GM23338 (cell line): ENCODE data around the gene CENPO. TPM values are rescaled to one million over a fixed set of nuclear protein-coding genes. Genes with fewer than 3 reads are reported as not detected.

Experiments
- ATAC-seq: fragments of 200-7000 bp; cut with Tn5 transposase; 3 replicates; pipeline ENCODE4 v1.9.1; 2020
- DNase-seq: peaks from one replicate; pipeline ENCODE4 v3.0.0-alpha.2; 2015; ENCODE audit warnings: low spot score
- H2AFZ ChIP-seq: fragments of 200-600 bp; sonication (generic); 2 replicates; pipeline ENCODE4 v1.8.0; 2016; ENCODE audit warnings: antibody characterized with exemption, mild to moderate bottlenecking, moderate library complexity
- H3F3A ChIP-seq: fragments of 200-600 bp; sonication (generic); replicated peaks from 2 replicates; pipeline ENCODE4 v1.8.0; 2017; ENCODE audit warnings: antibody characterized with exemption, mixed run types, low read depth
- H3K27ac ChIP-seq: fragments of 200-600 bp; sonication (generic); 2 replicates; pipeline ENCODE4 v1.6.1; 2016; ENCODE audit warnings: low read depth
- H3K27me3 ChIP-seq: fragments of 200-600 bp; sonication (generic); 2 replicates; pipeline ENCODE4 v1.8.0; 2016; ENCODE audit warnings: mild to moderate bottlenecking, mixed run types, moderate library complexity; ENCODE audit not compliant: insufficient read depth
- H3K36me3 ChIP-seq: fragments of 200-600 bp; sonication (generic); 2 replicates; pipeline ENCODE4 v1.8.0; 2016; ENCODE audit warnings: mild to moderate bottlenecking; ENCODE audit not compliant: insufficient read depth
- H3K4me1 ChIP-seq: fragments of 200-600 bp; sonication (generic); 2 replicates; pipeline ENCODE4 v1.8.0; 2016; ENCODE audit warnings: mild to moderate bottlenecking, moderate library complexity; ENCODE audit not compliant: insufficient read depth
- H3K4me2 ChIP-seq: fragments of 200-600 bp; sonication (generic); 2 replicates; pipeline ENCODE4 v1.7.1; 2017; ENCODE audit warnings: mixed run types
- H3K4me3 ChIP-seq: fragments of 200-600 bp; sonication (generic); 2 replicates; pipeline ENCODE4 v1.6.1; 2016; ENCODE audit warnings: mixed run types
- H3K79me2 ChIP-seq: fragments of 200-600 bp; sonication (generic); replicated peaks from 2 replicates; pipeline ENCODE4 v1.8.0; 2017; ENCODE audit warnings: mild to moderate bottlenecking; ENCODE audit not compliant: insufficient read depth
- H3K9me2 ChIP-seq: fragments of 200-600 bp; sonication (generic); 2 replicates; pipeline ENCODE4 v1.8.0; 2017; ENCODE audit not compliant: insufficient read depth
- H4K20me1 ChIP-seq: fragments of 200-600 bp; sonication (generic); replicated peaks from 2 replicates; pipeline ENCODE4 v1.8.0; 2017; ENCODE audit warnings: mild to moderate bottlenecking; ENCODE audit not compliant: insufficient read depth
- H3K27ac Mint-ChIP-seq: 2 replicates; pipeline ENCODE4 v1.8.0; 2020; ENCODE audit warnings: inconsistent platforms, mild to moderate bottlenecking, moderate library complexity, mixed read lengths
- H3K27me3 Mint-ChIP-seq: 3 replicates; pipeline ENCODE4 v1.8.0; 2022; ENCODE audit warnings: low read depth, mild to moderate bottlenecking, moderate library complexity, mixed read lengths, inconsistent platforms; ENCODE audit not compliant: insufficient read depth, poor library complexity
- H3K36me3 Mint-ChIP-seq: 3 replicates; pipeline ENCODE4 v1.8.0; 2021; ENCODE audit warnings: low read depth, mild to moderate bottlenecking, inconsistent platforms, moderate library complexity, mixed read lengths
- H3K4me1 Mint-ChIP-seq: 3 replicates; pipeline ENCODE4 v1.8.0; 2020; ENCODE audit warnings: mild to moderate bottlenecking, inconsistent platforms, mixed read lengths
- H3K4me3 Mint-ChIP-seq: 3 replicates; pipeline ENCODE4 v1.8.0; 2021; ENCODE audit warnings: moderate library complexity, mild to moderate bottlenecking, inconsistent platforms, mixed read lengths
- H3K9me3 Mint-ChIP-seq: 3 replicates; pipeline ENCODE4 v1.8.0; 2020; ENCODE audit warnings: moderate library complexity, mild to moderate bottlenecking, inconsistent platforms, mixed read lengths
- CREB1 ChIP-seq: fragments of 250-450 bp; sonication (Bioruptor Pico); IDR thresholded peaks from 2 replicates; pipeline ENCODE4 v1.5.0; 2020; ENCODE audit warnings: low read depth, mild to moderate bottlenecking, moderate library complexity
- EZH2 ChIP-seq: fragments of 200-600 bp; sonication (generic); IDR thresholded peaks from one replicate; pipeline ENCODE4 v1.8.0; 2017; ENCODE audit warnings: antibody characterized with exemption, mild to moderate bottlenecking, low read depth; ENCODE audit not compliant: unreplicated experiment
- EZH2phosphoT487 ChIP-seq: fragments of 200-600 bp; sonication (generic); IDR thresholded peaks from one replicate; pipeline ENCODE4 v1.8.1; 2018; ENCODE audit warnings: antibody characterized with exemption; ENCODE audit not compliant: unreplicated experiment
- JUNB ChIP-seq: IDR thresholded peaks from one replicate; pipeline ENCODE4 v1.6.1; 2016; ENCODE audit warnings: antibody characterized with exemption; ENCODE audit not compliant: unreplicated experiment
- NANOG ChIP-seq: IDR thresholded peaks from 2 replicates; pipeline ENCODE4 v1.6.1; 2016; ENCODE audit warnings: antibody characterized with exemption, borderline replicate concordance
- POLR2AphosphoS5 ChIP-seq: IDR thresholded peaks from 2 replicates; pipeline ENCODE4 v1.6.1; 2016; ENCODE audit warnings: antibody characterized with exemption, low read depth
- STAT1 ChIP-seq: IDR thresholded peaks from one replicate; pipeline ENCODE4 v1.6.1; 2016; ENCODE audit warnings: antibody characterized with exemption; ENCODE audit not compliant: unreplicated experiment
- ZNF114 ChIP-seq: fragments of 250-450 bp; sonication (Bioruptor Pico); IDR thresholded peaks from 2 replicates; pipeline ENCODE4 v1.5.0; 2020; ENCODE audit warnings: mild to moderate bottlenecking, moderate library complexity
- ZNF331 ChIP-seq: fragments of 250-450 bp; sonication (Bioruptor Pico); IDR thresholded peaks from 2 replicates; pipeline ENCODE4 v1.5.0; 2020; ENCODE audit warnings: low read depth, mild to moderate bottlenecking, moderate library complexity
- polyA plus RNA-seq: library from polyadenylated mRNA; unstranded; fragments of >200 nt; fragmentation: Nextera tagmentation; extraction: Ambion mirVana; gene quantifications from 2 replicates; pipeline ENCODE4 v1.2.1, GENCODE V29; 2016
- total RNA-seq: library from RNA; depleted of rRNA; stranded (reverse); fragments of >200 nt; shearing (Covaris generic); gene quantifications from 2 replicates; pipeline ENCODE4 v1.2.3, GENCODE V29; 2014
- TF ChIP-seq, protein P1 (sequence below): IDR thresholded peaks from one replicate; pipeline ENCODE4 v1.6.1; 2018; ENCODE audit warnings: antibody characterized with exemption; ENCODE audit not compliant: unreplicated experiment
- TF ChIP-seq, protein P2 (sequence below), 2 experiments: fragments of 200-600 bp in 1 of 2; sonication (generic) in 1 of 2; conservative IDR thresholded peaks; 2 replicates each; pipeline versions ENCODE4 v1.5.1 to v1.6.1; 2016 to 2017; ENCODE audit warnings: antibody characterized with exemption in 2 of 2, low read depth in 2 of 2, mild to moderate bottlenecking in 2 of 2, moderate library complexity in 1 of 2
- TF ChIP-seq, protein P3 (sequence below): IDR thresholded peaks from 2 replicates; pipeline ENCODE4 v1.6.1; 2016; ENCODE audit warnings: antibody characterized with exemption
- TF ChIP-seq, protein P4 (sequence below): fragments of 250-450 bp; sonication (Bioruptor Pico); IDR thresholded peaks from 2 replicates; pipeline ENCODE4 v1.5.0; 2020; ENCODE audit warnings: mild to moderate bottlenecking, moderate library complexity

CENPO gene
- total and polyA plus RNA-seq, 2 experiments from 2014 or later = 27.0 to 44.7 TPM

DNA sequence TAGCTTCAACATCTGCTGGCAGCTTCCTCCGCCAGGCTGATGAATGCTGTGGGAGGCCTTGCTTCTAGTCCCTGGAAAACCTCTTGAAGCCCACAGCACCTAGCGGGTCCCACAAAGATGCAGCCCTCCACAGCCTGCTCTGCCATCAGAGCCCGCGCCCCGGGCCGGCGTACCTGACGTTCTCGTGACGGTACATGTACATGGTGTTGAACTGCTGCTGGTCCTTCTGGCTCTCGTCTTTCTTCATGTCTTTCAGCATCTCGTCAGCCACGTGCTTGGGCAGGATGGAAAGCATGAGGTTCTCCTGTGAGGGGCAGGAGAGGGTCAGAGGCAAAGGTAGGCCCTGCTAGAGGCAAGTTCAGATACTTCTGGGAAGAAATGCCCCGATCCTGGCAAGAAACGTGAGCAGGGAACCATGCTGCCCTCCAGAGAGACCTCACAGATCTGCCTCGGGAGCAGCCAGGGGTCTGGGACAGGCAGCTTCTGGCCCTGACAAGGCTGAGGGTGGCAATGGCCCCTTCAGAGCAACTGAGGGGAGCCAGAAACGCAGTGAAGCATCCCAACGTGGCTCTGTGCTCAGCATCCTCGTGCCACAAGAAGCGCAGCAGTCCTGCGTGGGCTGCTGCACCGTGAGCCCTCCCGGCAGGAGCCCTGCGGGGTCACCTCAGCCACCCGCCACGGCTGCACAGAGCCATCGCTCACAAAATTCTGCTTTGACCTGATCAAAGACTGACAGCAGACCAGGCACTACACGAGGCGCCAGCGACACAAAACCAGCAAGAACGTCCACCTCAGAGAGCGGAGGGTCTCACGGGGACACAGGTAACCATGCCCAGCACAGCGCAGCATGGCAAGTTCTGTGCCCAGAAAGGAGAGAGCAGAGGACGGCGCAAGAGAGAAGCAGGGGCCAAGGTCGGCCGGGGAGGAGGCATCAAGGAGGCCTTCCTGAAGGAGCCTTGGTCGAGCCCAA is 49.1 kb downstream of the CENPO start:
- H4K20me1 ChIP-seq = no peaks in the 10 kb centered on the region
- no peak overlapping the region for H3K4me3 Mint-ChIP-seq
- no peak for ATAC-seq
- H3K4me2 ChIP-seq = no peak overlapping the region
- H3K27ac ChIP-seq = no peak overlapping the region
- H3K36me3 Mint-ChIP-seq = peaks cover 33% of the 10 kb centered on the region
- peaks cover 7% of the 10 kb centered on the region for H3K4me1 Mint-ChIP-seq
- peaks cover 23% of the 10 kb centered on the region for H3K9me3 Mint-ChIP-seq
- no peak overlapping the region for H3K4me3 ChIP-seq
- H3K4me1 ChIP-seq = no peaks in the 10 kb centered on the region
- TF ChIP-seq, protein P1, sequence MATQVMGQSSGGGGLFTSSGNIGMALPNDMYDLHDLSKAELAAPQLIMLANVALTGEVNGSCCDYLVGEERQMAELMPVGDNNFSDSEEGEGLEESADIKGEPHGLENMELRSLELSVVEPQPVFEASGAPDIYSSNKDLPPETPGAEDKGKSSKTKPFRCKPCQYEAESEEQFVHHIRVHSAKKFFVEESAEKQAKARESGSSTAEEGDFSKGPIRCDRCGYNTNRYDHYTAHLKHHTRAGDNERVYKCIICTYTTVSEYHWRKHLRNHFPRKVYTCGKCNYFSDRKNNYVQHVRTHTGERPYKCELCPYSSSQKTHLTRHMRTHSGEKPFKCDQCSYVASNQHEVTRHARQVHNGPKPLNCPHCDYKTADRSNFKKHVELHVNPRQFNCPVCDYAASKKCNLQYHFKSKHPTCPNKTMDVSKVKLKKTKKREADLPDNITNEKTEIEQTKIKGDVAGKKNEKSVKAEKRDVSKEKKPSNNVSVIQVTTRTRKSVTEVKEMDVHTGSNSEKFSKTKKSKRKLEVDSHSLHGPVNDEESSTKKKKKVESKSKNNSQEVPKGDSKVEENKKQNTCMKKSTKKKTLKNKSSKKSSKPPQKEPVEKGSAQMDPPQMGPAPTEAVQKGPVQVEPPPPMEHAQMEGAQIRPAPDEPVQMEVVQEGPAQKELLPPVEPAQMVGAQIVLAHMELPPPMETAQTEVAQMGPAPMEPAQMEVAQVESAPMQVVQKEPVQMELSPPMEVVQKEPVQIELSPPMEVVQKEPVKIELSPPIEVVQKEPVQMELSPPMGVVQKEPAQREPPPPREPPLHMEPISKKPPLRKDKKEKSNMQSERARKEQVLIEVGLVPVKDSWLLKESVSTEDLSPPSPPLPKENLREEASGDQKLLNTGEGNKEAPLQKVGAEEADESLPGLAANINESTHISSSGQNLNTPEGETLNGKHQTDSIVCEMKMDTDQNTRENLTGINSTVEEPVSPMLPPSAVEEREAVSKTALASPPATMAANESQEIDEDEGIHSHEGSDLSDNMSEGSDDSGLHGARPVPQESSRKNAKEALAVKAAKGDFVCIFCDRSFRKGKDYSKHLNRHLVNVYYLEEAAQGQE = no peak
- TF ChIP-seq JUNB (no peak), CREB1 (no peak), POLR2AphosphoS5 (no peak), STAT1 (no peak), EZH2 (no peak), ZNF331 (no peak), ZNF114 (CRISPR knock-in tag) (no peak), EZH2phosphoT487 (no peak), NANOG (no peak)
- TF ChIP-seq, protein P2, sequence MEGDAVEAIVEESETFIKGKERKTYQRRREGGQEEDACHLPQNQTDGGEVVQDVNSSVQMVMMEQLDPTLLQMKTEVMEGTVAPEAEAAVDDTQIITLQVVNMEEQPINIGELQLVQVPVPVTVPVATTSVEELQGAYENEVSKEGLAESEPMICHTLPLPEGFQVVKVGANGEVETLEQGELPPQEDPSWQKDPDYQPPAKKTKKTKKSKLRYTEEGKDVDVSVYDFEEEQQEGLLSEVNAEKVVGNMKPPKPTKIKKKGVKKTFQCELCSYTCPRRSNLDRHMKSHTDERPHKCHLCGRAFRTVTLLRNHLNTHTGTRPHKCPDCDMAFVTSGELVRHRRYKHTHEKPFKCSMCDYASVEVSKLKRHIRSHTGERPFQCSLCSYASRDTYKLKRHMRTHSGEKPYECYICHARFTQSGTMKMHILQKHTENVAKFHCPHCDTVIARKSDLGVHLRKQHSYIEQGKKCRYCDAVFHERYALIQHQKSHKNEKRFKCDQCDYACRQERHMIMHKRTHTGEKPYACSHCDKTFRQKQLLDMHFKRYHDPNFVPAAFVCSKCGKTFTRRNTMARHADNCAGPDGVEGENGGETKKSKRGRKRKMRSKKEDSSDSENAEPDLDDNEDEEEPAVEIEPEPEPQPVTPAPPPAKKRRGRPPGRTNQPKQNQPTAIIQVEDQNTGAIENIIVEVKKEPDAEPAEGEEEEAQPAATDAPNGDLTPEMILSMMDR (conservative IDR thresholded peaks at IDR 0.05; ENCODE audit: low read depth in 2 of 2) = no peak
- TF ChIP-seq, protein P3, sequence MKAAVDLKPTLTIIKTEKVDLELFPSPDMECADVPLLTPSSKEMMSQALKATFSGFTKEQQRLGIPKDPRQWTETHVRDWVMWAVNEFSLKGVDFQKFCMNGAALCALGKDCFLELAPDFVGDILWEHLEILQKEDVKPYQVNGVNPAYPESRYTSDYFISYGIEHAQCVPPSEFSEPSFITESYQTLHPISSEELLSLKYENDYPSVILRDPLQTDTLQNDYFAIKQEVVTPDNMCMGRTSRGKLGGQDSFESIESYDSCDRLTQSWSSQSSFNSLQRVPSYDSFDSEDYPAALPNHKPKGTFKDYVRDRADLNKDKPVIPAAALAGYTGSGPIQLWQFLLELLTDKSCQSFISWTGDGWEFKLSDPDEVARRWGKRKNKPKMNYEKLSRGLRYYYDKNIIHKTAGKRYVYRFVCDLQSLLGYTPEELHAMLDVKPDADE = no peak
- TF ChIP-seq, protein P4, sequence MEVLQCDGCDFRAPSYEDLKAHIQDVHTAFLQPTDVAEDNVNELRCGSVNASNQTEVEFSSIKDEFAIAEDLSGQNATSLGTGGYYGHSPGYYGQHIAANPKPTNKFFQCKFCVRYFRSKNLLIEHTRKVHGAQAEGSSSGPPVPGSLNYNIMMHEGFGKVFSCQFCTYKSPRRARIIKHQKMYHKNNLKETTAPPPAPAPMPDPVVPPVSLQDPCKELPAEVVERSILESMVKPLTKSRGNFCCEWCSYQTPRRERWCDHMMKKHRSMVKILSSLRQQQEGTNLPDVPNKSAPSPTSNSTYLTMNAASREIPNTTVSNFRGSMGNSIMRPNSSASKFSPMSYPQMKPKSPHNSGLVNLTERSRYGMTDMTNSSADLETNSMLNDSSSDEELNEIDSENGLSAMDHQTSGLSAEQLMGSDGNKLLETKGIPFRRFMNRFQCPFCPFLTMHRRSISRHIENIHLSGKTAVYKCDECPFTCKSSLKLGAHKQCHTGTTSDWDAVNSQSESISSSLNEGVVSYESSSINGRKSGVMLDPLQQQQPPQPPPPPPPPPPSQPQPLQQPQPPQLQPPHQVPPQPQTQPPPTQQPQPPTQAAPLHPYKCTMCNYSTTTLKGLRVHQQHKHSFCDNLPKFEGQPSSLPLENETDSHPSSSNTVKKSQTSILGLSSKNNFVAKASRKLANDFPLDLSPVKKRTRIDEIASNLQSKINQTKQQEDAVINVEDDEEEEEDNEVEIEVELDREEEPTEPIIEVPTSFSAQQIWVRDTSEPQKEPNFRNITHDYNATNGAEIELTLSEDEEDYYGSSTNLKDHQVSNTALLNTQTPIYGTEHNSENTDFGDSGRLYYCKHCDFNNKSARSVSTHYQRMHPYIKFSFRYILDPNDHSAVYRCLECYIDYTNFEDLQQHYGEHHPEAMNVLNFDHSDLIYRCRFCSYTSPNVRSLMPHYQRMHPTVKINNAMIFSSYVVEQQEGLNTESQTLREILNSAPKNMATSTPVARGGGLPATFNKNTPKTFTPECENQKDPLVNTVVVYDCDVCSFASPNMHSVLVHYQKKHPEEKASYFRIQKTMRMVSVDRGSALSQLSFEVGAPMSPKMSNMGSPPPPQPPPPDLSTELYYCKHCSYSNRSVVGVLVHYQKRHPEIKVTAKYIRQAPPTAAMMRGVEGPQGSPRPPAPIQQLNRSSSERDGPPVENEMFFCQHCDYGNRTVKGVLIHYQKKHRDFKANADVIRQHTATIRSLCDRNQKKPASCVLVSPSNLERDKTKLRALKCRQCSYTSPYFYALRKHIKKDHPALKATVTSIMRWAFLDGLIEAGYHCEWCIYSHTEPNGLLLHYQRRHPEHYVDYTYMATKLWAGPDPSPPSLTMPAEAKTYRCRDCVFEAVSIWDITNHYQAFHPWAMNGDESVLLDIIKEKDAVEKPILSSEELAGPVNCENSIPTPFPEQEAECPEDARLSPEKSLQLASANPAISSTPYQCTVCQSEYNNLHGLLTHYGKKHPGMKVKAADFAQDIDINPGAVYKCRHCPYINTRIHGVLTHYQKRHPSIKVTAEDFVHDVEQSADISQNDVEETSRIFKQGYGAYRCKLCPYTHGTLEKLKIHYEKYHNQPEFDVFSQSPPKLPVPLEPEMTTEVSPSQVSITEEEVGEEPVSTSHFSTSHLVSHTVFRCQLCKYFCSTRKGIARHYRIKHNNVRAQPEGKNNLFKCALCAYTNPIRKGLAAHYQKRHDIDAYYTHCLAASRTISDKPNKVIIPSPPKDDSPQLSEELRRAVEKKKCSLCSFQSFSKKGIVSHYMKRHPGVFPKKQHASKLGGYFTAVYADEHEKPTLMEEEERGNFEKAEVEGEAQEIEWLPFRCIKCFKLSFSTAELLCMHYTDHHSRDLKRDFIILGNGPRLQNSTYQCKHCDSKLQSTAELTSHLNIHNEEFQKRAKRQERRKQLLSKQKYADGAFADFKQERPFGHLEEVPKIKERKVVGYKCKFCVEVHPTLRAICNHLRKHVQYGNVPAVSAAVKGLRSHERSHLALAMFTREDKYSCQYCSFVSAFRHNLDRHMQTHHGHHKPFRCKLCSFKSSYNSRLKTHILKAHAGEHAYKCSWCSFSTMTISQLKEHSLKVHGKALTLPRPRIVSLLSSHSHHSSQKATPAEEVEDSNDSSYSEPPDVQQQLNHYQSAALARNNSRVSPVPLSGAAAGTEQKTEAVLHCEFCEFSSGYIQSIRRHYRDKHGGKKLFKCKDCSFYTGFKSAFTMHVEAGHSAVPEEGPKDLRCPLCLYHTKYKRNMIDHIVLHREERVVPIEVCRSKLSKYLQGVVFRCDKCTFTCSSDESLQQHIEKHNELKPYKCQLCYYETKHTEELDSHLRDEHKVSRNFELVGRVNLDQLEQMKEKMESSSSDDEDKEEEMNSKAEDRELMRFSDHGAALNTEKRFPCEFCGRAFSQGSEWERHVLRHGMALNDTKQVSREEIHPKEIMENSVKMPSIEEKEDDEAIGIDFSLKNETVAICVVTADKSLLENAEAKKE (CRISPR knock-in tag) = no peak
- H3K79me2 ChIP-seq = no peaks in the 10 kb centered on the region
- no peaks in the 10 kb centered on the region for H3K36me3 ChIP-seq
- no peaks in the 10 kb centered on the region for H3K9me2 ChIP-seq
- DNase-seq = no peak
- H3K27ac Mint-ChIP-seq = no peak overlapping the region
- no peak overlapping the region for H2AFZ ChIP-seq
- no peaks in the 10 kb centered on the region for H3K27me3 ChIP-seq
- no peaks in the 10 kb centered on the region for H3F3A ChIP-seq
- peaks cover 8% of the 10 kb centered on the region for H3K27me3 Mint-ChIP-seq
